HEK293 (cell line): ENCODE data around the gene MRRF.

Source experiments
- CTCF ChIA-PET: fragments of 350-600 bp; formaldehyde crosslinking; extraction: SDS; loops from one replicate; lab custom pipeline; 2021; ENCODE audit warnings: antibody characterized with exemption; lab: Yijun Ruan, JAX
- POLR2A ChIA-PET: fragments of 300-600 bp; formaldehyde crosslinking; extraction: SDS; loops from one replicate; lab custom pipeline; 2020; ENCODE audit warnings: antibody characterized with exemption, inconsistent platforms; lab: Yijun Ruan, JAX
- H3K27ac ChIP-seq: fragments of 200-500 bp; sonication (Bioruptor generic); 2 replicates; pipeline ENCODE4 v1.5.1; 2014; ENCODE audit warnings: low read depth, low read length, control low read depth, inconsistent platforms; ENCODE audit errors: extremely low read depth
- H3K36me3 ChIP-seq, 2 experiments: fragments of 200-500 bp in 1 of 2; sonication (Bioruptor generic) in 1 of 2; 1 replicate in 1 of 2; 2 replicates in 1 of 2; pipeline ENCODE4 v1.5.1; 2014 to 2017; ENCODE audit warnings: inconsistent platforms in 2 of 2, low read length in 2 of 2; ENCODE audit not compliant: control insufficient read depth in 2 of 2, insufficient read depth in 1 of 2
- H3K4me1 ChIP-seq: fragments of 200-500 bp; sonication (Bioruptor generic); 2 replicates; pipeline ENCODE4 v1.5.1; 2014; ENCODE audit warnings: mild to moderate bottlenecking, low read length, inconsistent platforms; ENCODE audit not compliant: control insufficient read depth, insufficient read depth
- H3K4me3 ChIP-seq: 2 replicates; pipeline ENCODE4 v1.5.1; 2011; ENCODE audit warnings: low read depth, mild to moderate bottlenecking, control low read depth, low read length, moderate library complexity
- H3K9me3 ChIP-seq: fragments of 200-500 bp; sonication (Bioruptor generic); 2 replicates; pipeline ENCODE4 v1.5.1; 2014; ENCODE audit warnings: low read depth, low read length, inconsistent platforms; ENCODE audit not compliant: control insufficient read depth, insufficient read depth
- FEZF1 ChIP-seq: fragments of 450-650 bp; formaldehyde crosslinking; IDR thresholded peaks from 2 replicates; pipeline ENCODE4 v1.5.1; 2016; ENCODE audit warnings: missing biosample characterization, missing genetic modification characterization
- MEIS1 ChIP-seq: sonication (generic); formaldehyde crosslinking; IDR thresholded peaks from 2 replicates; pipeline ENCODE4 v1.8.1; 2022; ENCODE audit warnings: missing genetic modification reagents, mild to moderate bottlenecking, borderline replicate concordance
- OSR2 ChIP-seq: fragments of 450-650 bp; formaldehyde crosslinking; IDR thresholded peaks from 2 replicates; pipeline ENCODE4 v1.5.1; 2016; ENCODE audit warnings: missing biosample characterization, missing genetic modification characterization
- SCRT2 ChIP-seq: fragments of 450-650 bp; formaldehyde crosslinking; IDR thresholded peaks from 2 replicates; pipeline ENCODE4 v1.5.1; 2016; ENCODE audit warnings: missing biosample characterization, missing genetic modification characterization
- ZBTB20 ChIP-seq: fragments of 450-650 bp; formaldehyde crosslinking; IDR thresholded peaks from 2 replicates; pipeline ENCODE4 v1.5.1; 2016; ENCODE audit warnings: missing biosample characterization, missing genetic modification characterization
- ZBTB7A ChIP-seq: fragments of 450-650 bp; formaldehyde crosslinking; IDR thresholded peaks from 2 replicates; pipeline ENCODE4 v1.5.1; 2016; ENCODE audit warnings: low read depth, missing biosample characterization, missing genetic modification characterization
- ZFP37 ChIP-seq: fragments of 450-650 bp; formaldehyde crosslinking; IDR thresholded peaks from 2 replicates; pipeline ENCODE4 v1.5.1; 2016; ENCODE audit warnings: missing biosample characterization, missing genetic modification characterization
- ZNF23 ChIP-seq: fragments of 450-650 bp; formaldehyde crosslinking; IDR thresholded peaks from 2 replicates; pipeline ENCODE4 v1.5.1; 2016; ENCODE audit warnings: missing biosample characterization, missing genetic modification characterization, borderline replicate concordance
- ZNF311 ChIP-seq: fragments of 450-650 bp; formaldehyde crosslinking; IDR thresholded peaks from 2 replicates; pipeline ENCODE4 v1.5.1; 2017; ENCODE audit warnings: missing biosample characterization, missing genetic modification characterization, borderline replicate concordance
- ZNF404 ChIP-seq: fragments of 450-650 bp; formaldehyde crosslinking; IDR thresholded peaks from 2 replicates; pipeline ENCODE4 v1.5.1; 2017; ENCODE audit warnings: missing biosample characterization, missing genetic modification characterization
- ZNF555 ChIP-seq: fragments of 450-650 bp; formaldehyde crosslinking; conservative IDR thresholded peaks from 2 replicates; pipeline ENCODE4 v1.5.1; 2017; ENCODE audit warnings: missing biosample characterization, mild to moderate bottlenecking, missing genetic modification characterization, inconsistent platforms
- ZNF624 ChIP-seq: fragments of 450-650 bp; formaldehyde crosslinking; IDR thresholded peaks from 2 replicates; pipeline ENCODE4 v1.5.1; 2017; ENCODE audit warnings: missing biosample characterization, missing genetic modification characterization
- ZNF629 ChIP-seq: fragments of 450-650 bp; formaldehyde crosslinking; IDR thresholded peaks from 2 replicates; pipeline ENCODE4 v1.5.1; 2017; ENCODE audit warnings: missing biosample characterization, missing genetic modification characterization
- ZNF654 ChIP-seq: fragments of 450-650 bp; formaldehyde crosslinking; IDR thresholded peaks from 2 replicates; pipeline ENCODE4 v1.5.1; 2016; ENCODE audit warnings: low read depth, missing biosample characterization, missing genetic modification characterization
- ZNF76 ChIP-seq: fragments of 450-650 bp; formaldehyde crosslinking; IDR thresholded peaks from 2 replicates; pipeline ENCODE4; 2016; ENCODE audit warnings: low read depth, missing biosample characterization, missing genetic modification characterization, borderline replicate concordance
- ZSCAN30 ChIP-seq: fragments of 450-650 bp; IDR thresholded peaks from 2 replicates; pipeline ENCODE4 v1.5.1; 2018; ENCODE audit warnings: missing biosample characterization, mild to moderate bottlenecking, missing genetic modification characterization, moderate library complexity
- ZXDB ChIP-seq: fragments of 450-650 bp; formaldehyde crosslinking; IDR thresholded peaks from 2 replicates; pipeline ENCODE4 v1.5.1; 2016; ENCODE audit warnings: missing biosample characterization, missing genetic modification characterization
- TF ChIP-seq, protein P1 (sequence below): fragments of 450-650 bp; formaldehyde crosslinking; IDR thresholded peaks from 2 replicates; pipeline ENCODE4 v1.5.1; 2016; ENCODE audit warnings: missing biosample characterization, missing genetic modification characterization
- TF ChIP-seq, protein P2 (sequence below): fragments of 450-650 bp; formaldehyde crosslinking; IDR thresholded peaks from 2 replicates; pipeline ENCODE4 v1.5.1; 2017; ENCODE audit warnings: missing biosample characterization, missing genetic modification characterization
- TF ChIP-seq, protein P3 (sequence below): sonication (generic); formaldehyde crosslinking; IDR thresholded peaks from 2 replicates; pipeline ENCODE4 v1.8.1; 2022; ENCODE audit warnings: mild to moderate bottlenecking, moderate library complexity, missing genetic modification reagents

The MRRF gene

DNA sequence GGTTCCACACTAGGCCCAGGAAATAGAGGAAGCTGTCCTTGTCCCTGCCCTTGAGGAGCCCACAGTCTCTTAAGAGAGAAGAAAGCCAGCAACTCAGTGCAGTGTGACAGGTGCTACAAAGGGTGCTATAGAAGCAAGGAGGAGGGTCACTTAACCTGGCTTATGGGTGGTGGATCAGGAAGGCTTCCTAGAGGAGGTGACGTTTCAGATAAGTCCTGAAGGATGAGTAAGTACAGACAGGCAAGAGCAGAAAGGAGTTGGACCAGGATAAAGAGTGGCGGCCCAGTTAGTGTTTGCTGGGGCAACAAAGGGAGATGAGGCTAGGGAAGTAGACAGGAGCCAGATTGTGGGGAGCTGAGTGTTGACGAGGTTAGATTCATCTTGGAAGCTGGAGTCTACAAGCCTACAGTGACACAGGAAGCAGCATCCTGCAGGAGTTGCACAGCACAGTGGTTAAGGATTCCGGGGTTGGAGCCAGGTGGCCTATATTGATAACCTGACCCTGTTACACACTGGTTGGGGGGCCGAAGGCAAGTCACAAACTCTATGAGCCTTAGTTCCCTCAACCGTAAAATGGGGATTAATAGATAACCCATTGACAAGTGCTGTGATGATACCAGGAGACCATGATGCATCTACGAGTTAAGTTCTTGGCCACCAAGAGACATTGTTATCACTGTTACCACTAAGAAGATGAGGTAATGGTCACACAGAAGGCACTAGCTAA lies 30.5 kb upstream of the MRRF start:
- TF ChIP-seq ZFP37 (no peak), ZNF624 (tag by site-specific recombination) (no peak), ZNF23 (tag by site-specific recombination) (no peak)
- H3K9me3 ChIP-seq, result no peaks in the 10 kb centered on the region
- ChIA-PET POLR2A (no interaction called here), CTCF (no interaction called here)
- H3K4me1 ChIP-seq, result no peaks in the 10 kb centered on the region
- no peaks in the 10 kb centered on the region for H3K36me3 ChIP-seq
- H3K27ac ChIP-seq, result no peak overlapping the region
- H3K4me3 ChIP-seq, result no peak overlapping the region

DNA sequence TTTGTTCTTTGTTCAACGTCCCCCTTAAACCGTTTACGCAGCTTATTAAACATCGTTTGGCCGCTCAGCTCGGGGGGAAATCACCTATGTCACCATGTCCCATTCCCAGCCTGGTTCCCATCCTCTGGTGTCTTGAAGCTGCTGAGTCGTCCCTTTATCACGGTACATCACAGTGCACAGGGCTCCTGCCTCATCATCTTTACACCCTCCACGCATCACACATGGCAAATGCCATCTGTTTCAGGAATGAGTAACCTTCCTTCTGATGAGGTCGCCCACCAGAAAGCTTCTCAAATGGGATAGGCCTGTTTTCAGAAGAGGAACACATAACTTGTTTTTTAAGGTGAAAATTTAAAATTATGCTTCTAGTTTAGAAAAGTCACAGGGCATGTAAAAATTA lies 28.0 kb upstream of the MRRF start:
- no peak overlapping the region for H3K4me3 ChIP-seq
- 0 out of 2 replicates have a peak, but pooled peaks have one; percentile 14 for TF ChIP-seq ZNF629 (tag by site-specific recombination)
- TF ChIP-seq, protein P1, sequence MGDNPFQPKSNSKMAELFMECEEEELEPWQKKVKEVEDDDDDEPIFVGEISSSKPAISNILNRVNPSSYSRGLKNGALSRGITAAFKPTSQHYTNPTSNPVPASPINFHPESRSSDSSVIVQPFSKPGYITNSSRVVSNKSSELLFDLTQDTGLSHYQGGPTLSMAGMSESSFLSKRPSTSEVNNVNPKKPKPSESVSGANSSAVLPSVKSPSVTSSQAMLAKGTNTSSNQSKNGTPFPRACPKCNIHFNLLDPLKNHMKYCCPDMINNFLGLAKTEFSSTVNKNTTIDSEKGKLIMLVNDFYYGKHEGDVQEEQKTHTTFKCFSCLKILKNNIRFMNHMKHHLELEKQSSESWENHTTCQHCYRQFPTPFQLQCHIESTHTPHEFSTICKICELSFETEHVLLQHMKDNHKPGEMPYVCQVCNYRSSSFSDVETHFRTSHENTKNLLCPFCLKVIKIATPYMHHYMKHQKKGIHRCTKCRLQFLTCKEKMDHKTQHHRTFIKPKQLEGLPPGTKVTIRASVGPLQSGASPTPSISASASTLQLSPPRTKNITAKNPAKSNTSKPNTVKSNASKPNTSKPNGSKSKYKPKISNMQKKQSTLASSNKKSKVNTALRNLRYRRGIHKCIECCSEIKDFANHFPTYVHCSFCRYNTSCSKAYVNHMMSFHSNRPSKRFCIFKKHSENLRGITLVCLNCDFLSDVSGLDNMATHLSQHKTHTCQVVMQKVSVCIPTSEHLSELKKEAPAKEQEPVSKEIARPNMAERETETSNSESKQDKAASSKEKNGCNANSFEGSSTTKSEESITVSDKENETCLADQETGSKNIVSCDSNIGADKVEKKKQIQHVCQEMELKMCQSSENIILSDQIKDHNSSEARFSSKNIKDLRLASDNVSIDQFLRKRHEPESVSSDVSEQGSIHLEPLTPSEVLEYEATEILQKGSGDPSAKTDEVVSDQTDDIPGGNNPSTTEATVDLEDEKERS (tag by site-specific recombination), result no peak
- H3K9me3 ChIP-seq, result no peaks in the 10 kb centered on the region
- CTCF ChIA-PET, result no interaction called here
- POLR2A ChIA-PET, result no interaction called here
- H3K27ac ChIP-seq, result no peak overlapping the region
- no peaks in the 10 kb centered on the region for H3K4me1 ChIP-seq
- H3K36me3 ChIP-seq, result peaks cover 5 to 20% of the 10 kb centered on the region in 2 experiments; a peak in 2 of 3 replicates

DNA sequence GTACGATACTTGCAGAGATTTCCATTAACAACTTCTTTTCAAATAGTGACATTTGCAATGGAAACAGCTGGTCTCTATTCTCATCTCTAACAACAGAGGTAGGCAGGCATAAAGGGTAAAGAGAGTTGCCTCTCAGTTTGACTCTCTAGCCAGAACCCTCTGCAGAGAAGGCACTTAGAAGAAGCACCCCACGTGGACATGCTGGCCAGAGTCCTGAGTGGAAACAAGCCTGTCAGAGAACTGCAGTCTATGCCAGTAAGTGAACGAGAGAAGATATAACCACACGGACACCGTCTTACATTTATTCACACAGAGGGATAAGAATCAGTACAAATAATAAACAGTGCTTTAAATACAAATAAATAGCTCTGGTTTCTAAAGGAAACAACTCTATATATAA lies 25.0 kb upstream of the MRRF start:
- no peaks in the 10 kb centered on the region for H3K4me1 ChIP-seq
- TF ChIP-seq ZBTB20 (tag by site-specific recombination) (no peak), ZNF555 (no peak), ZNF654 (tag by site-specific recombination) (no peak)
- TF ChIP-seq, protein P2, sequence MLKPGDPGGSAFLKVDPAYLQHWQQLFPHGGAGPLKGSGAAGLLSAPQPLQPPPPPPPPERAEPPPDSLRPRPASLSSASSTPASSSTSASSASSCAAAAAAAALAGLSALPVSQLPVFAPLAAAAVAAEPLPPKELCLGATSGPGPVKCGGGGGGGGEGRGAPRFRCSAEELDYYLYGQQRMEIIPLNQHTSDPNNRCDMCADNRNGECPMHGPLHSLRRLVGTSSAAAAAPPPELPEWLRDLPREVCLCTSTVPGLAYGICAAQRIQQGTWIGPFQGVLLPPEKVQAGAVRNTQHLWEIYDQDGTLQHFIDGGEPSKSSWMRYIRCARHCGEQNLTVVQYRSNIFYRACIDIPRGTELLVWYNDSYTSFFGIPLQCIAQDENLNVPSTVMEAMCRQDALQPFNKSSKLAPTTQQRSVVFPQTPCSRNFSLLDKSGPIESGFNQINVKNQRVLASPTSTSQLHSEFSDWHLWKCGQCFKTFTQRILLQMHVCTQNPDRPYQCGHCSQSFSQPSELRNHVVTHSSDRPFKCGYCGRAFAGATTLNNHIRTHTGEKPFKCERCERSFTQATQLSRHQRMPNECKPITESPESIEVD (tag by site-specific recombination), result no peak
- TF ChIP-seq, all 188 proteins: peak for 0
- no peaks in the 10 kb centered on the region for H3K9me3 ChIP-seq
- POLR2A ChIA-PET, result no interaction called here
- CTCF ChIA-PET, result no interaction called here
- H3K4me3 ChIP-seq, result no peak overlapping the region
- no peak overlapping the region for H3K27ac ChIP-seq
- H3K36me3 ChIP-seq, result peaks cover 8 to 50% of the 10 kb centered on the region in 2 experiments; a peak in 2 of 3 replicates

DNA sequence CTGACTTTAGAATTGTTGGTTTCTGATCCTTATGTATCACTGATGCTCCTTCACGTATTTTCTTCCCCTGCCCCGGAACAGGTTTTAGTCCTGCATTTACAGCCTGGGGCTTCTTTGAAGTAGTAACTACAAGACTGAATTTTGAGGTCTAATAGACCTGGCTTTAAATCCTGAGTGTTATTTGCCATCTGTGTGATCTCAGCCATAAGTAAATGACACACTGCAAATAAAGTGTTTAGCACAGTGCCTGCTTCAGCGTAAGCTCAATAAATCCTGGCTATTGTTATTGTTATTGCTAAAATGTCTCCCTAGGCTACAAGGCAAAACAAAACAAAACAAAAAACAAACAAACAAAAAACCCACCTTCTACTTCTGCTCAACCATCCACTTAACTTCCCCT lies 20.3 kb upstream of the MRRF start:
- Histone ChIP-seq H3K27ac (no peak overlapping the region), H3K4me1 (no peaks in the 10 kb centered on the region)
- POLR2A ChIA-PET, result no interaction called here
- no peak for TF ChIP-seq ZNF404 (tag by site-specific recombination)
- no peak for TF ChIP-seq ZXDB
- TF ChIP-seq, protein P3, sequence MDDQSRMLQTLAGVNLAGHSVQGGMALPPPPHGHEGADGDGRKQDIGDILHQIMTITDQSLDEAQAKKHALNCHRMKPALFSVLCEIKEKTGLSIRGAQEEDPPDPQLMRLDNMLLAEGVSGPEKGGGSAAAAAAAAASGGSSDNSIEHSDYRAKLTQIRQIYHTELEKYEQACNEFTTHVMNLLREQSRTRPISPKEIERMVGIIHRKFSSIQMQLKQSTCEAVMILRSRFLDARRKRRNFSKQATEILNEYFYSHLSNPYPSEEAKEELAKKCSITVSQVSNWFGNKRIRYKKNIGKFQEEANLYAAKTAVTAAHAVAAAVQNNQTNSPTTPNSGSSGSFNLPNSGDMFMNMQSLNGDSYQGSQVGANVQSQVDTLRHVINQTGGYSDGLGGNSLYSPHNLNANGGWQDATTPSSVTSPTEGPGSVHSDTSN (CRISPR knock-in tag), result no peak
- TF ChIP-seq ZNF76, result no peak
- no peak for TF ChIP-seq SCRT2 (tag by site-specific recombination)
- no peak for TF ChIP-seq OSR2 (tag by site-specific recombination)
- no peak for TF ChIP-seq MEIS1
- TF ChIP-seq FEZF1 (tag by site-specific recombination), result no peak
- no peak for TF ChIP-seq ZNF311 (tag by site-specific recombination)
- no peak for TF ChIP-seq ZBTB7A (tag by site-specific recombination)
- TF ChIP-seq ZSCAN30 (tag by site-specific recombination), result no peak
- TF ChIP-seq, all 188 proteins: peak for 0
- Histone ChIP-seq H3K9me3 (no peaks in the 10 kb centered on the region), H3K4me3 (no peak overlapping the region), H3K36me3 (peaks cover 10 to 83% of the 10 kb centered on the region in 2 experiments)
- CTCF ChIA-PET, result no interaction called here
